Endothelial cell of umbilical vein (primary cell): Measurements from ENCODE around the gene OR51E2. TPM values are rescaled to one million over a fixed set of nuclear protein-coding genes. Genes with fewer than 3 reads are reported as not detected.
"Not testable (repeated sequence)": the region's sequence is repeated elsewhere in the genome, so short reads cannot be mapped to it uniquely, and the experiment has no call there.

Source experiments
- BruUV-seq: library from RNA; stranded (reverse); fragments of 400-500 nt; replicated peaks from 2 replicates; lab custom pipeline; 2021; lab: Mats Ljungman, UMichigan
- CTCF ChIA-PET: fragments of 300-600, 350-600 bp; sonication (Branson Sonifier 250); formaldehyde crosslinking; loops from one replicate; lab custom pipeline; 2021; ENCODE audit warnings: antibody characterized with exemption, inconsistent platforms; lab: Charles Lee
- POLR2A ChIA-PET: fragments of 300-600, 350-600 bp; sonication (Branson Sonifier 250); formaldehyde crosslinking; loops from one replicate; lab custom pipeline; 2021; ENCODE audit warnings: antibody characterized with exemption, inconsistent platforms; lab: Charles Lee
- DNase-seq: peaks from one replicate; pipeline ENCODE4 v3.0.0-alpha.2; 2011; ENCODE audit warnings: low read depth, low spot score
- FAIRE-seq: peaks from 2 replicates; lab custom pipeline; 2011; peaks lifted over from hg19 to GRCh38; lab: Jason Lieb, UNC
- H2AFZ ChIP-seq: 2 replicates; pipeline ENCODE4 v1.6.0; 2012; ENCODE audit warnings: low read depth, low read length, control low read depth, inconsistent platforms
- H3K27ac ChIP-seq: 2 replicates; pipeline ENCODE4 v1.5.1; 2011; ENCODE audit warnings: low read depth, mild to moderate bottlenecking, control low read depth, low read length, moderate library complexity; ENCODE audit not compliant: insufficient read depth
- H3K27me3 ChIP-seq, 2 experiments: 2 replicates each; pipeline versions ENCODE4 v1.6.0 to v1.6.1; 2011; ENCODE audit warnings: low read length in 2 of 2, mixed read lengths in 1 of 2; ENCODE audit not compliant: control insufficient read depth in 2 of 2, insufficient read depth in 2 of 2
- H3K36me3 ChIP-seq, 2 experiments: 2 replicates in 1 of 2; 3 replicates in 1 of 2; pipeline ENCODE4 v1.5.1; 2011; ENCODE audit warnings: low read length in 2 of 2, mild to moderate bottlenecking in 1 of 2, moderate library complexity in 1 of 2; ENCODE audit not compliant: control insufficient read depth in 2 of 2, insufficient read depth in 2 of 2; ENCODE audit errors: extremely low read depth in 1 of 2
- H3K4me1 ChIP-seq: 3 replicates; pipeline ENCODE4 v1.5.1; 2011; ENCODE audit warnings: mild to moderate bottlenecking, low read length; ENCODE audit not compliant: control insufficient read depth, insufficient read depth; ENCODE audit errors: extremely low read depth
- H3K4me2 ChIP-seq: 2 replicates; pipeline ENCODE4 v1.6.1; 2011; ENCODE audit warnings: low read length, control low read depth, mixed read lengths; ENCODE audit not compliant: insufficient read depth
- H3K4me3 ChIP-seq, 3 experiments: fragments of 200-600 bp in 1 of 3; sonication (generic), shearing (Covaris generic) in 1 of 3; replicated peaks in 1 of 3; 2 replicates each; pipeline ENCODE4 v1.5.1; 2011 to 2016; ENCODE audit warnings: control low read depth in 3 of 3, low read length in 3 of 3, mild to moderate bottlenecking in 2 of 3, inconsistent platforms in 1 of 3, low read depth in 1 of 3, moderate library complexity in 1 of 3; ENCODE audit not compliant: insufficient read depth in 1 of 3
- H3K79me2 ChIP-seq: 2 replicates; pipeline ENCODE4 v1.6.0; 2012; ENCODE audit warnings: low read length, inconsistent platforms; ENCODE audit not compliant: control insufficient read depth, insufficient read depth
- H3K9ac ChIP-seq: replicated peaks from 2 replicates; pipeline ENCODE3; 2011; ENCODE audit warnings: low read length, control low read depth; ENCODE audit not compliant: insufficient read depth; ENCODE audit errors: extremely low read depth
- H3K9me1 ChIP-seq: replicated peaks from 3 replicates; pipeline ENCODE4 v1.6.0; 2011; ENCODE audit warnings: mild to moderate bottlenecking, low read length; ENCODE audit not compliant: control insufficient read depth, insufficient read depth; ENCODE audit errors: extremely low read depth
- H3K9me3 ChIP-seq: replicated peaks from 2 replicates; pipeline ENCODE4 v1.5.1; 2012; ENCODE audit warnings: low read length, inconsistent platforms; ENCODE audit not compliant: control insufficient read depth, insufficient read depth
- H4K20me1 ChIP-seq: replicated peaks from 2 replicates; pipeline ENCODE3; 2011; ENCODE audit warnings: mild to moderate bottlenecking, low read length; ENCODE audit not compliant: control insufficient read depth, insufficient read depth; ENCODE audit errors: extremely low read depth
- CTCF ChIP-seq, 2 donors: IDR thresholded peaks; 1 replicate in 1 of 2; 2 replicates in 1 of 2; pipeline ENCODE4 v1.5.1; 2011; ENCODE audit warnings: low read length in 2 of 2, mild to moderate bottlenecking in 2 of 2, moderate library complexity in 2 of 2, control low read depth in 1 of 2, inconsistent platforms in 1 of 2, low read depth in 1 of 2; ENCODE audit not compliant: insufficient read depth in 1 of 2; ENCODE audit errors: extremely low read depth in 1 of 2
- EZH2 ChIP-seq: IDR thresholded peaks from 2 replicates; pipeline ENCODE4 v1.6.1; 2012; ENCODE audit warnings: borderline replicate concordance, low read depth, mild to moderate bottlenecking, moderate library complexity, low read length, inconsistent platforms; ENCODE audit not compliant: severe bottlenecking
- FOS ChIP-seq: IDR thresholded peaks from 2 replicates; pipeline ENCODE4 v1.6.1; 2011; ENCODE audit warnings: mild to moderate bottlenecking, low read length, moderate library complexity, borderline replicate concordance; ENCODE audit not compliant: insufficient read depth
- GATA2 ChIP-seq: IDR thresholded peaks from 2 replicates; pipeline ENCODE4 v1.7.0; 2011; ENCODE audit warnings: low read depth, mild to moderate bottlenecking, moderate library complexity, mixed read lengths, low read length; ENCODE audit not compliant: insufficient read length, insufficient read depth
- JUN ChIP-seq: IDR thresholded peaks from 2 replicates; pipeline ENCODE4 v1.6.1; 2011; ENCODE audit warnings: borderline replicate concordance, low read depth; ENCODE audit not compliant: insufficient read length, insufficient read depth
- MYC ChIP-seq: IDR thresholded peaks from one replicate; pipeline ENCODE4 v1.6.1; 2011; ENCODE audit warnings: mild to moderate bottlenecking, low read depth, low read length
- POLR2A ChIP-seq: IDR thresholded peaks from 2 replicates; pipeline ENCODE4 v1.6.1; 2012; ENCODE audit warnings: low read depth, mild to moderate bottlenecking, control low read depth, low read length
- POLR2AphosphoS5 ChIP-seq: IDR thresholded peaks from 2 replicates; pipeline ENCODE4 v1.6.1; 2012; ENCODE audit warnings: low read depth, mild to moderate bottlenecking, control low read depth, low read length, moderate library complexity; ENCODE audit not compliant: insufficient read depth
- dilution Hi-C: fragments of 300-500 bp; cut with MboI; formaldehyde crosslinking; loops from one replicate; pipeline ENCODE4 v1.15.0; 2019; ENCODE audit warnings: low sequenced_read_pairs; ENCODE audit not compliant: extremely low pct_ligation_motif_present
- intact Hi-C: fragments of 100-400 bp; cut with micrococcal nuclease; formaldehyde crosslinking; loops from one replicate; pipeline ENCODE4 v1.10.0; 2022
- polyA plus RNA-seq, 4 experiments: library from polyadenylated mRNA; depleted of rRNA in 3 of 4; stranded (reverse) in 3 of 4; unstranded in 1 of 4; fragments of >200 nt; gene quantifications; 2 replicates each; pipeline versions ENCODE4 v1.2.1 to v1.2.3, GENCODE V29; 2011 to 2012; ENCODE audit warnings: missing spikeins in 1 of 4
- total RNA-seq: library from RNA; stranded (reverse); gene quantifications from 2 replicates; pipeline ENCODE4 v1.2.3, GENCODE V29; 2021
- TF ChIP-seq, protein P1 (sequence below): IDR thresholded peaks from 2 replicates; pipeline ENCODE4 v1.6.1; 2011; ENCODE audit not compliant: insufficient read depth, insufficient read length

OR51E2 gene
- total and polyA plus RNA-seq, 2 donors (not counting 3 experiments of a cell fraction or from before 2014, with no cell fraction given), result not detected

DNA sequence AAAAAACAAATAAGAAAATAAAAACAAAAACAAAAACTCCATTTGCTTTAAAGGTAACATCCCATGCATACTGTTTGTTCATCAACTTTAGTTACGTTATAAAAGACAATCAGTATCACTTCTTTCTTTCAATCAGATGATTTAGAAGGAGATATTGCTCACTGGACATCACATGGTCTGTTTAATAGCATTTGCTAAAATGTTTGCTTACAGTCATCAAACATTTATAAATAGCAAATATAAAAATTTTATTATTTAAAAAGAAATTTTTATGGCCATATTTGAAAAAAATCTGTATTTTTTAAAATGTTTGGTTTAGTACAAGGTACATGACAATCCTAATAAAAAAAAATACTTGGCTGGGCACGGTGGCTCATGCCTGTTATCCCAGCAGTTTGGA lies 29.5 kb upstream of the OR51E2 start:
- H3K27me3 ChIP-seq, result no peaks in the 10 kb centered on the region
- no peaks in the 10 kb centered on the region for H3K4me1 ChIP-seq
- BruUV-seq, result no TSS peak
- H3K9me3 ChIP-seq, result no peaks in the 10 kb centered on the region
- no peak overlapping the region for H3K4me3 ChIP-seq
- dilution Hi-C loops, result no loop called here
- no peaks in the 10 kb centered on the region for H3K9me1 ChIP-seq
- H3K4me2 ChIP-seq, result no peak overlapping the region
- H3K9ac ChIP-seq, result no peak overlapping the region
- H4K20me1 ChIP-seq, result no peaks in the 10 kb centered on the region
- no peak for DNase-seq
- TF ChIP-seq EZH2 (no peak), POLR2A (no peak), MYC (no peak), JUN (no peak), POLR2AphosphoS5 (no peak), CTCF (IDR thresholded peaks at IDR 0.05; ENCODE audit: extremely low read depth in 1 of 2, insufficient read depth in 1 of 2, low read depth in 1 of 2, low read length in 2 of 2) (no peak), GATA2 (no peak), FOS (no peak)
- TF ChIP-seq, protein P1, sequence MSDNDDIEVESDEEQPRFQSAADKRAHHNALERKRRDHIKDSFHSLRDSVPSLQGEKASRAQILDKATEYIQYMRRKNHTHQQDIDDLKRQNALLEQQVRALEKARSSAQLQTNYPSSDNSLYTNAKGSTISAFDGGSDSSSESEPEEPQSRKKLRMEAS, result no peak
- H3K27ac ChIP-seq, result no peak overlapping the region
- H3K79me2 ChIP-seq, result no peaks in the 10 kb centered on the region
- POLR2A ChIA-PET, result no interaction called here
- intact Hi-C loops, result no loop called here
- FAIRE-seq, result no peak
- H3K36me3 ChIP-seq, result no peaks in the 10 kb centered on the region
- no peak overlapping the region for H2AFZ ChIP-seq
- CTCF ChIA-PET, result no interaction called here

- H2AFZ ChIP-seq, H3K4me3 ChIP-seq, H3K79me2 ChIP-seq, FAIRE-seq, H3K27me3 ChIP-seq, H3K9me3 ChIP-seq, H4K20me1 ChIP-seq, H3K9me1 ChIP-seq, H3K4me1 ChIP-seq, DNase-seq, CTCF ChIA-PET, BruUV-seq, H3K4me2 ChIP-seq, H3K36me3 ChIP-seq, H3K9ac ChIP-seq, intact Hi-C loops, POLR2A ChIA-PET, dilution Hi-C loops, H3K27ac ChIP-seq: not testable (repeated sequence)
Observed at GRCh38 chr11:4722616-4723534, 25.2 kb upstream of the OR51E2 start.
